Measurements from ENCODE around the gene GAS2L3.

- TF ChIP-seq CTCF (conservative IDR thresholded peaks at IDR 0.05) (no peak), EZH2 (IDR thresholded peaks at IDR 0.05; ENCODE audit: low read depth) (no peak)
Observed at GRCh38 chr12:100528471-100529127, 44.9 kb upstream of the GAS2L3 start.
